PC-9 (cell line): Measurements from ENCODE around the gene MYO16. TPM values are rescaled to one million over a fixed set of nuclear protein-coding genes. Genes with fewer than 3 reads are reported as not detected.
A peak's percentile ranks its signal among the peaks of the same experiment; 100 is the strongest.

ENCODE experiments used
- BruUV-seq: library from RNA; stranded (reverse); fragments of 400-500 nt; replicated peaks from 2 replicates; lab custom pipeline; 2021; lab: Mats Ljungman, UMichigan
- CTCF ChIA-PET: fragments of 300-600 bp; sonication (Branson Sonifier 250); formaldehyde crosslinking; loops from one replicate; lab custom pipeline; 2022; ENCODE audit warnings: antibody characterized with exemption; lab: Charles Lee
- POLR2A ChIA-PET: fragments of 300-600 bp; sonication (Branson Sonifier 250); formaldehyde crosslinking; loops from one replicate; lab custom pipeline; 2022; ENCODE audit warnings: antibody characterized with exemption; ENCODE audit not compliant: unreplicated experiment; lab: Charles Lee
- DNase-seq, 2 experiments: peaks; one replicate each; pipeline versions ENCODE4 v3.0.0 to v3.0.0-alpha.2; 2015 to 2022; ENCODE audit warnings: mixed read lengths in 1 of 2
- H2AFZ ChIP-seq: fragments of 200-600 bp; sonication (generic); 2 replicates; pipeline ENCODE4 v1.8.1; 2017; ENCODE audit warnings: antibody characterized with exemption
- H3F3A ChIP-seq: fragments of 200-600 bp; sonication (generic); 2 replicates; pipeline ENCODE4 v1.8.1; 2017; ENCODE audit warnings: antibody characterized with exemption, mild to moderate bottlenecking, low read depth; ENCODE audit not compliant: insufficient read depth
- H3K27ac ChIP-seq: fragments of 200-600 bp; sonication (generic); 2 replicates; pipeline ENCODE4 v1.6.1; 2016; ENCODE audit warnings: mixed run types
- H3K27me3 ChIP-seq: fragments of 200-600 bp; sonication (generic); 2 replicates; pipeline ENCODE4 v1.6.1; 2016; ENCODE audit warnings: low read depth, mixed run types; ENCODE audit not compliant: insufficient read depth
- H3K36me3 ChIP-seq: fragments of 200-600 bp; sonication (generic); 2 replicates; pipeline ENCODE4 v1.6.1; 2016; ENCODE audit warnings: low read depth, mixed run types
- H3K4me1 ChIP-seq: fragments of 200-600 bp; sonication (generic); replicated peaks from 2 replicates; pipeline ENCODE4 v1.6.1; 2016; ENCODE audit warnings: mixed run types; ENCODE audit not compliant: insufficient read depth
- H3K4me2 ChIP-seq: fragments of 200-600 bp; sonication (generic); 2 replicates; pipeline ENCODE4 v1.6.1; 2017; ENCODE audit warnings: mixed run types
- H3K4me3 ChIP-seq: fragments of 200-600 bp; sonication (generic); 2 replicates; pipeline ENCODE4 v1.6.1; 2016; ENCODE audit warnings: mixed run types
- H3K79me2 ChIP-seq: fragments of 200-600 bp; sonication (generic); 2 replicates; pipeline ENCODE4 v1.6.1; 2017; ENCODE audit warnings: low read depth, mixed run types
- H3K9me2 ChIP-seq: fragments of 200-600 bp; sonication (generic); 2 replicates; pipeline ENCODE4 v1.8.1; 2017; ENCODE audit warnings: mild to moderate bottlenecking; ENCODE audit not compliant: insufficient read depth
- H3K9me3 ChIP-seq: fragments of 200-600 bp; sonication (generic); 2 replicates; pipeline ENCODE4 v1.8.1; 2016; ENCODE audit warnings: low read depth; ENCODE audit not compliant: insufficient read depth
- H4K20me1 ChIP-seq: fragments of 200-600 bp; sonication (generic); 2 replicates; pipeline ENCODE4 v1.8.1; 2017; ENCODE audit not compliant: insufficient read depth
- EZH2 ChIP-seq: fragments of 200-600 bp; sonication (generic); IDR thresholded peaks from 2 replicates; pipeline ENCODE4 v1.8.0; 2017; ENCODE audit warnings: antibody characterized with exemption, low read depth
- intact Hi-C: fragments of 100-400 bp; cut with micrococcal nuclease; formaldehyde crosslinking; loops from one replicate; pipeline ENCODE4 v1.10.0; 2022; ENCODE audit not compliant: unreplicated experiment
- total RNA-seq: library from RNA; stranded (reverse); gene quantifications from 2 replicates; pipeline ENCODE4 v1.2.3, GENCODE V29; 2021
- TF ChIP-seq, protein P1 (sequence below): fragments of 200-600 bp; sonication (generic); conservative IDR thresholded peaks from 2 replicates; pipeline ENCODE4 v1.6.1; 2017; ENCODE audit warnings: mixed run types, antibody characterized with exemption, mild to moderate bottlenecking, moderate library complexity

The MYO16 gene
- total RNA-seq, 1 experiment from 2014 or later = 0.59 TPM

DNA sequence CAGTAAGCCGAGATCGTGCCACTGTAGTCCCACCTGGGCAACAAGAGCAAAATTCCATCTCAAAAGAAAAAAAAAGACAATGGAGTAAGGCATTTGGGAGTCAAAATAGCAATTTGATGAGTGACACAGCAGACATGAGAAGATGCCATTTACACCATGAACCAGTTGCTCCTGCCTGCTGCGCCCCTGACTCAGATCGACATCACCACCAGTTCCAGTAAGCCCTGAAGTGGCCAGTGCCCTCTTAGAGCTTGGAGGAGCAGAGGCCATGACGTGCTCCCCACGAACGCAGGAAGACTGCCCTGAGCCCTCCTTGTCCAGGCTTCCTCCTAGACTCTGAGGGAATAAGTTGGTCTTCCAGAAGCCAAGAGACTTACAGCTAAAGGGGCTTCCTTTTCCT lies 339.2 kb downstream of the MYO16 start:
- no peaks in the 10 kb centered on the region for H3K9me2 ChIP-seq
- intact Hi-C loops = loop anchor here (10.0 kb wide), 3 partner anchors 416 to 1476 kb away; no protein-coding TSS in a partner anchor
- no peaks in the 10 kb centered on the region for H4K20me1 ChIP-seq
- H3K4me2 ChIP-seq = no peak overlapping the region
- no peak overlapping the region for H3K4me3 ChIP-seq
- TF ChIP-seq, protein P1, sequence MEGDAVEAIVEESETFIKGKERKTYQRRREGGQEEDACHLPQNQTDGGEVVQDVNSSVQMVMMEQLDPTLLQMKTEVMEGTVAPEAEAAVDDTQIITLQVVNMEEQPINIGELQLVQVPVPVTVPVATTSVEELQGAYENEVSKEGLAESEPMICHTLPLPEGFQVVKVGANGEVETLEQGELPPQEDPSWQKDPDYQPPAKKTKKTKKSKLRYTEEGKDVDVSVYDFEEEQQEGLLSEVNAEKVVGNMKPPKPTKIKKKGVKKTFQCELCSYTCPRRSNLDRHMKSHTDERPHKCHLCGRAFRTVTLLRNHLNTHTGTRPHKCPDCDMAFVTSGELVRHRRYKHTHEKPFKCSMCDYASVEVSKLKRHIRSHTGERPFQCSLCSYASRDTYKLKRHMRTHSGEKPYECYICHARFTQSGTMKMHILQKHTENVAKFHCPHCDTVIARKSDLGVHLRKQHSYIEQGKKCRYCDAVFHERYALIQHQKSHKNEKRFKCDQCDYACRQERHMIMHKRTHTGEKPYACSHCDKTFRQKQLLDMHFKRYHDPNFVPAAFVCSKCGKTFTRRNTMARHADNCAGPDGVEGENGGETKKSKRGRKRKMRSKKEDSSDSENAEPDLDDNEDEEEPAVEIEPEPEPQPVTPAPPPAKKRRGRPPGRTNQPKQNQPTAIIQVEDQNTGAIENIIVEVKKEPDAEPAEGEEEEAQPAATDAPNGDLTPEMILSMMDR = no peak
- TF ChIP-seq EZH2 = no peak
- H3K9me3 ChIP-seq = no peaks in the 10 kb centered on the region
- peaks cover 16% of the 10 kb centered on the region for H3K4me1 ChIP-seq
- no peaks in the 10 kb centered on the region for H3K27me3 ChIP-seq
- POLR2A ChIA-PET = no interaction called here
- no peaks in the 10 kb centered on the region for H3K79me2 ChIP-seq
- DNase-seq = no peak
- H2AFZ ChIP-seq = no peak overlapping the region
- CTCF ChIA-PET = no interaction called here
- no TSS peak for BruUV-seq
- no peaks in the 10 kb centered on the region for H3K36me3 ChIP-seq
- H3F3A ChIP-seq = peaks cover 6% of the 10 kb centered on the region; the same call in 1 of the 2 replicates
- H3K27ac ChIP-seq = no peak overlapping the region

DNA sequence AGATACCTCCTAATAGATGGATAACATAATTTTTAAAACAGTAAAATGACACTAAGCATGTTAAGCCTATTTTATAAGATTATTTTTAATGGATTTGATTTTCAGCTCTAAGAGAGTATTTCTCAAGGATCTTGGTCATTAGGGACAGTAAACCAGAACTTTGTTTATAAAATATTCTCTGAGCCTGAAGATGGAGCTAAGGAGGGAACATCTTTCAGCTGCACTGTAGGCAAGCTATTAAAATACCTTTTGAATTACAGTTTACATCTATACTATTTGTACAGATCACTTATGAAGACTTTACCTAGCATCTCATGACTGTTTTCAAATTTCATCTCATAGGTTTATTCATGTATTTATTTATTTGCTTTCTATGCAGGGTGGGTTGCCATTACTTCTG lies 345.3 kb downstream of the MYO16 start:
- TF ChIP-seq, protein P1 = no peak
- TF ChIP-seq EZH2 = no peak
- Histone ChIP-seq H3F3A (peaks cover 2% of the 10 kb centered on the region), H3K36me3 (no peaks in the 10 kb centered on the region), H3K4me2 (no peak overlapping the region), H3K4me1 (peaks cover 16% of the 10 kb centered on the region), H2AFZ (no peak overlapping the region), H3K79me2 (no peaks in the 10 kb centered on the region), H3K4me3 (no peak overlapping the region), H4K20me1 (no peaks in the 10 kb centered on the region), H3K9me3 (no peaks in the 10 kb centered on the region), H3K27ac (no peak overlapping the region), H3K27me3 (no peaks in the 10 kb centered on the region), H3K9me2 (no peaks in the 10 kb centered on the region)
- CTCF ChIA-PET = no interaction called here
- intact Hi-C loops = no loop called here
- BruUV-seq = no TSS peak
- DNase-seq = no peak
- POLR2A ChIA-PET = interaction anchor here (0.7 kb wide), 1 partner anchor 290 kb away, joined by 4 read pairs; no protein-coding TSS in a partner anchor

DNA sequence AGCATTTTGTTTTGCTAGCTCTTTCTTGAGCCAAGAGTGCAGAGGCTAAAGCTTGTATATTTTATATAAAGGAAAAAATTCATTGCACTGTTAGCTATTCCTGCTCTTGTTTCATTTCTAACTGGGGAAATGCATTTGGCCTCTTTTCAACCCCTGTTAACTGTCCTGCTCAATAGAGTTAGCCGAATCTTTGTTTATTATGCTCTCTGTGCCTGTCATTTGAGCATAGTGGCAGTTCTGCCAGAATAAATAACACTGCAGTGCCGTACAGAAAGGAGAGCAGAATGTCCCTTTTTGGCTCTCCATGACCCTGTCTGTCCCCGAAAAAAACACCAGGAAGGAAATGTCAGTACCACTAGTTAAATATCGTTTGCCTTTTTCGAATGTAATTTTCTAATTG lies 350.8 kb downstream of the MYO16 start:
- Histone ChIP-seq H3K4me3 (no peak overlapping the region), H4K20me1 (no peaks in the 10 kb centered on the region), H3K79me2 (no peaks in the 10 kb centered on the region), H3K27ac (no peak overlapping the region), H3K27me3 (no peaks in the 10 kb centered on the region), H3K9me3 (no peaks in the 10 kb centered on the region), H2AFZ (peak overlapping the region; percentile 25; the same call in 1 of the 2 replicates), H3K9me2 (no peaks in the 10 kb centered on the region; the same call in 1 of the 2 replicates), H3K4me1 (no peaks in the 10 kb centered on the region), H3K4me2 (no peak overlapping the region), H3K36me3 (no peaks in the 10 kb centered on the region), H3F3A (no peaks in the 10 kb centered on the region; the same call in 1 of the 2 replicates)
- BruUV-seq = no TSS peak
- TF ChIP-seq EZH2 = no peak
- TF ChIP-seq, protein P1 = no peak
- CTCF ChIA-PET = no interaction called here
- intact Hi-C loops = no loop called here
- POLR2A ChIA-PET = no interaction called here
- DNase-seq = no peak
